Eye (tissue), 1 donor: Measurements from ENCODE around the gene RUFY1.

ENCODE experiments used
- DNase-seq: peaks from one replicate; pipeline ENCODE4 v3.0.0-alpha.2; 2015

Gene RUFY1

DNA sequence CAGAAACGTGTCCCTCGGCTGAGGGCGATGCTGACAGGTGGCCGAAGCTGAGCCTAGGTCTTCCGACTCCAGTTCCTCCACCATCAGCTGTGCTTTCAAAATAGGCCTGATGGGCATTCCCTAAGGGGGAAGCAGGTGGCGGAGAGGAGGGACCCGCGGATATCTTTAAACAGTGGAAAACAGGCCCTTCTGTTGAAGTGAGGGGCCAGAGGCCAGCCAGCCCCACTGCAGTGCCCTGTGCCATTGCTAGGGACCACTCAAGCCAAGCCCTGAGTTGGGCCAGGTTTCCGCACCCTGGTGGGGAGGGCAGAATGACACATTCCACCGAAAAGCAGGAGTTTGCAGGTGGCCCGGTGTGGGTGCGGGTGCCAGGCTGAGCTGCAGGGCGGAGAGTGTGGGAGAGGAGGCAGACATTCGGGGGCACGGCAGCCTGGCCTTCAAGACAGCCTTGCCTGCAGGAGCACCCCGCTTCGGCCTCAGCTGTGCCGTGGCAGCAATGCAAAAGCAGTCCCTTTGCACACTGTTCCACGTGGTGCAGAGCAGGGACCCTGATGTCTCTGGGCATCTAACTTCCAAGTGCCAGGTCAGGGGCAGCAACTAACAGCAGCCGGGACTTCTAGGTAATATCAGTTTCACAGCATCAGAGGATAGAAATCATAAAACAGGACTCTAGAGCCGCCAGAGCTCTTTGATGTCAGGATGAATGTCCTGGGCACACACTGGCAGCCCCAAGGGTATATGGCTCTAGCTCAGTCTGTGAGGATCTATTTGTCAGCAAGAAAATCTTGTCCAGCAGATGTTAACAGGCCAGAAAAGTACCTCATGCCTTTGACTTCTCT is 55.9 kb downstream of the RUFY1 start:
- DNase-seq, result no peak

DNA sequence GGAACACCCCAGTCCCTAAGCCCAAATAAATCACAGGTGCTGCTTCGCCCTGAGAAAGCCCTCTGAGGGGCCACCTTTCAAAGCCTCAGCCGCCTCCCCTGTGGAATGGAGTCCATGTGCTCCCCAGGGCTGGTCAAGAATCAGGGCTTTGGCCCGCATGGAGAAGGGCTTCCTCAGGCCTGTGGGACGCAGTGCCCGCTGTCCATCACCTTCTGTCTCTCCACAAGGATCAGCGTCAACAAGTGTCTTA is 56.5 kb downstream of the RUFY1 start:
- no peak for DNase-seq

DNA sequence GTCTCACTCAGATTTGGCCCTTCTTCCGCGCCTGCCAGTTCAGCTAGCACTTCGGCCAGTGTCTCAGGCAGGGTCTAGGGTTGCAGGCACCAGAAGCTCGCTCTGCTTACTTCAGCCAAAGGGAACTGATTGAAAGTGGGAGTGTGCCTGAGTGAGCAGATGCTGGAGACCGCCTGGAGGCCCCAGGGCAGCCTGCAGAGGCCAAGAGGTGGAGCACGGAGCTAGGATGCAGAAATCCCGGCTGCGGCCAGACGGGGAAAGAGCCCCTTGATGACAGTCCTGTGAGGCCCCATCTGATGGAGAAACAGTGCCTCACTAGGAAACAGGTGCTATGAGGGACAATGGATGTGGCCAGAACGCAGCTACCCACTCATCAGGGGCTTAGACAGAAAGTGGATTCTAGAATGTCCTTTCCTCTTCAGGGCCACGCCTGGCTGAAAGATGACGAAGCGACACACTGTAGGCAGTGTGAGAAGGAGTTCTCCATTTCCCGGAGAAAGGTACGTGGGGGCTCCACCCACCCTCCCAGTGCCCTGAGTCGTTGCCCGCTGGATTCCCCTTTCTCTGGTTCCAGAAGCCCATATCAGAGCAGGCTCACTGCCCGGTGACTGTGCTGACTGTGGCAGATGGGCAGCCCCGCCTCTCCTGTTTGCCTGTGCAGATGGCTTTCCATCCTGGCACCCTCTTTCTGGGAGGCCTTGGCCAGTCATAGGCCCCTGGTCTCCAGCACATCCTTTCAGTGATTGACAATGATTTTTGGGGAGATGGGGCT is 57.0 kb downstream of the RUFY1 start:
- peak; percentile 47 for DNase-seq

DNA sequence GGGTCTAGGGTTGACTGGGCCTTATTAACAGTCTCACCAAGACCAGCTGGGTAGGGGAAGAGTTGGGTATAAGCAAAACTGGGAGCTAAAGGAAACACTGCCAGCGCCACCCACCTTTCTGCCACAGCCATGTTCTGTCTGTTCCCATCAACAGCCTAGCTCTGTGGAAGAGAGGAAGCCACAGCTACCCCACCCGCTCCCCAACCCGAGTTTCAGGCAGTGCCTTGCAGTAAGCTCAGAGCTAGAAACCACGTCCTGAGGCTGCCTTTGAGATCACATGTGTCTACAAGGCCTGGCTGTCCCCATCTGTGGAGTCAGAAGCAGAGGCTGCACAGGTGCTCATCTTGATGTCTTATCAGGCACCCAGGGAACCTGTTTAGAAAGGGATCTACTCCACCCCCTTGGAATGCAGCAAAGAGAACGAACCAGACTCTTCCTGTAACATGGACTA is 57.8 kb downstream of the RUFY1 start:
- no peak for DNase-seq

- no peak for DNase-seq
Measured at GRCh38 chr5:179609834-179610108, 59.4 kb downstream of the RUFY1 start.

- no peak for DNase-seq
Measured at GRCh38 chr5:179610109-179610902, 60.0 kb downstream of the RUFY1 start.

- no peak for DNase-seq
Measured at GRCh38 chr5:179610903-179611265, 60.5 kb downstream of the RUFY1 start.

- DNase-seq, result peak; percentile 34
Measured at GRCh38 chr5:179612577-179613459, 62.5 kb downstream of the RUFY1 start.

GRCh38 chr5:179613460-179614071 is 63.2 kb downstream of the RUFY1 start:
- no peak for DNase-seq

- DNase-seq, result no peak
Measured at GRCh38 chr5:179614745-179615144, 64.4 kb downstream of the RUFY1 start.

GRCh38 chr5:179615203-179615602 is 64.8 kb downstream of the RUFY1 start:
- DNase-seq, result no peak

DNA sequence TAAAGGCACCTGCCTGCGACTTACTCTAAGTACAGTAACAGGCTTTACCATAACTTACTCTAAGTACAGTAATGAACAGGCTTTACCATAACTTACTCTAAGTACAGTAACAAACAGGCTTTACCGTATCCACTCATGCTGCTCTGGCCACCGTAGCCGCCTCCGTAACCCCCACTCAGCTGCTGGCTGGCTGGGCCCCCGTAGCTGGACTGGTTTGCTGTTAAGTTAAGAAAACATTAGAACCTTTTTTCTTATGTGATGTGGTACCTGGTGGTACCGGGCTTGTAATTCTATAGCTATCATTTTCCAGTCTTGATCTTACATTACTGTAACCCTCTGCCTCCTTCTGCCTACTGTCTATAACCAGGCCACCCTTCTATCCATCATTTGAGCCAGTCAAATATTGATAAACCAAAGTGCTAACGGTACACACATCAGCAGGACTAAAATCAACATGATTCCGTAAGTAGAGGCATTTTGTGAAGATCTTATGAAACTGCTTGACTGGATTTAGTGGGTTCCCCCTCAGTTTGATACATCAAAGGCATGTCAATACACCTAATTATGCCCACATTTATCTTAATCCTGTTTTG is 65.7 kb downstream of the RUFY1 start:
- no peak for DNase-seq

- no peak for DNase-seq
Measured at GRCh38 chr5:179617930-179618329, 67.6 kb downstream of the RUFY1 start.

GRCh38 chr5:179618923-179619554 is 68.7 kb downstream of the RUFY1 start:
- no peak for DNase-seq

- DNase-seq, result no peak
Measured at GRCh38 chr5:179619776-179620175, 69.4 kb downstream of the RUFY1 start.

- no peak for DNase-seq
Measured at GRCh38 chr5:179620293-179620692, 69.9 kb downstream of the RUFY1 start.

- no peak for DNase-seq
Measured at GRCh38 chr5:179620703-179621350, 70.5 kb downstream of the RUFY1 start.

DNA sequence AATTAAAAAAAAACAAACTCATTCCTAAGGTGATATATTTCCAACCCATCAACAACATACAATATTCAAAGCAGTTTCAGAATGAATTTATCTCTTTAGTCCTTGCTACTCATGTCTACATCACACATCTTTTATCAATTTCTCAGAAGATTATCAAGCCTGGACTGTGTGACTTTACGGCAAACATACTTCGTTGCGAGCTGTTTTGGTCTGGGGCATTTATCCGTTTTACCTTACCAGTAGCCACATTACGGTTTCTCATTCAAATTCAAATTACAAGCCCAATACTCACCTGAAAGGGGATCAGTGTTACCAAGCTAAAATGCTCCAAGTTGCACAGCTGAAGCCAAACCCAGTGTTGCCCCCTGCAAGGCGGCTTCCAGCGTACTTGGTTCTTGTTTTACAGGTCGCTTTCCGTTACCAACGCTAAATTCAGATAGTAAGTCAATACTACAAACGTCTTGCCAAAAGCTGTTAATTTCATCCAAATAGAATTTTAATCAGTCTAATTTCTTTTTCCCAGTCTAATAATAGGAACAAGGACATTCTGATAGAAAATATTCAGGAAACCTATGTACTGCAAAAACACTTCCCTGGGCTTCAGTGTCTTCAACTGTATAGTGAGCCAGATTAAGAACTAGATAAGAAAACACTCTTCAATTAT is 71.3 kb downstream of the RUFY1 start:
- DNase-seq, result peak; percentile 39

GRCh38 chr5:179623003-179623905 is 72.9 kb downstream of the RUFY1 start, which contains the start of gene HNRNPH1:
Gene HNRNPH1, minus strand, starts transcription at chr5:179623671. Its CDS starts 538 bp downstream, at chr5:179623133.
- peak; percentile 100 for DNase-seq
